Gastrocnemius medialis (tissue), 4 donors: ENCODE measurements around the gene NFATC4. TPM values are rescaled to one million over a fixed set of nuclear protein-coding genes. Genes with fewer than 3 reads are reported as not detected.

Experiments used
- ATAC-seq, 2 donors: fragments of 150-250 bp; one replicate each; pipeline ENCODE4 v1.9.1; 2016
- DNase-seq, 2 donors: peaks; one replicate each; pipeline ENCODE4 v3.0.0-alpha.2; 2019
- H3K27ac ChIP-seq, 4 donors: fragments of 200-600 bp; sonication (generic); 1 replicate in 1 of 4; 2 replicates in 3 of 4; pipeline ENCODE4 v1.5.1; 2016 to 2018; ENCODE audit warnings: mild to moderate bottlenecking in 2 of 4, moderate library complexity in 1 of 4
- H3K27me3 ChIP-seq, 3 donors: fragments of 200-600 bp; sonication (generic) in 2 of 3; 1 replicate in 1 of 3; 2 replicates in 2 of 3; pipeline versions ENCODE4 v1.5.1 to v1.6.0; 2016 to 2019; ENCODE audit warnings: mild to moderate bottlenecking in 1 of 3, moderate library complexity in 1 of 3
- H3K36me3 ChIP-seq, 2 donors: fragments of 200-600 bp; sonication (generic) in 1 of 2; one replicate each; pipeline ENCODE4 v1.5.1; 2017 to 2018
- H3K4me1 ChIP-seq, 2 donors: fragments of 200-600 bp; sonication (generic) in 1 of 2; one replicate each; pipeline ENCODE4 v1.5.1; 2016 to 2017; ENCODE audit warnings: mild to moderate bottlenecking in 2 of 2
- H3K4me3 ChIP-seq, 4 donors: fragments of 200-600 bp; sonication (generic) in 3 of 4; 1 replicate in 1 of 4; 2 replicates in 3 of 4; pipeline ENCODE4 v1.5.1; 2016 to 2019; ENCODE audit warnings: mild to moderate bottlenecking in 2 of 4
- H3K9me3 ChIP-seq, 3 donors: fragments of 200-600 bp; sonication (generic) in 2 of 3; 1 replicate in 1 of 3; 2 replicates in 2 of 3; pipeline ENCODE4 v1.5.1; 2016 to 2019
- POLR2A ChIP-seq, 2 donors: fragments of 450-650 bp; IDR thresholded peaks; one replicate each; pipeline ENCODE4 v1.6.1; 2017; ENCODE audit warnings: antibody characterized with exemption in 2 of 2, mild to moderate bottlenecking in 2 of 2, moderate library complexity in 2 of 2
- in situ Hi-C, 4 donors: fragments of 200-750 bp; cut with MboI; loops; one replicate each; pipeline versions ENCODE4 v1.15.0 to v1.8.0; 2017; ENCODE audit warnings: low sequenced_read_pairs in 4 of 4
- intact Hi-C: fragments of 100-400 bp; cut with DNase I; formaldehyde crosslinking; loops from one replicate; pipeline ENCODE4 v1.15.1; 2023; ENCODE audit warnings: low total_unique reads
- total RNA-seq, 4 donors: library from RNA; depleted of rRNA; stranded (reverse); fragments of >200 nt; gene quantifications; one replicate each; pipeline versions ENCODE4 v1.1.0 to v1.2.3, GENCODE V29; 2016
- TF ChIP-seq, protein P1 (sequence below), 5 experiments: fragments of 450-650 bp in 3 of 5; fragments of 200-600 bp in 2 of 5; sonication (generic) in 2 of 5; IDR thresholded peaks in 4 of 5; conservative IDR thresholded peaks in 1 of 5; 1 replicate in 4 of 5; 2 replicates in 1 of 5; pipeline ENCODE4 v1.5.1; 2016 to 2019; ENCODE audit warnings: antibody characterized with exemption in 5 of 5, mild to moderate bottlenecking in 3 of 5, moderate library complexity in 3 of 5

Gene NFATC4
- total RNA-seq, 4 donors from 2014 or later, result 4.6 to 13.2 (median 7.5) TPM

DNA sequence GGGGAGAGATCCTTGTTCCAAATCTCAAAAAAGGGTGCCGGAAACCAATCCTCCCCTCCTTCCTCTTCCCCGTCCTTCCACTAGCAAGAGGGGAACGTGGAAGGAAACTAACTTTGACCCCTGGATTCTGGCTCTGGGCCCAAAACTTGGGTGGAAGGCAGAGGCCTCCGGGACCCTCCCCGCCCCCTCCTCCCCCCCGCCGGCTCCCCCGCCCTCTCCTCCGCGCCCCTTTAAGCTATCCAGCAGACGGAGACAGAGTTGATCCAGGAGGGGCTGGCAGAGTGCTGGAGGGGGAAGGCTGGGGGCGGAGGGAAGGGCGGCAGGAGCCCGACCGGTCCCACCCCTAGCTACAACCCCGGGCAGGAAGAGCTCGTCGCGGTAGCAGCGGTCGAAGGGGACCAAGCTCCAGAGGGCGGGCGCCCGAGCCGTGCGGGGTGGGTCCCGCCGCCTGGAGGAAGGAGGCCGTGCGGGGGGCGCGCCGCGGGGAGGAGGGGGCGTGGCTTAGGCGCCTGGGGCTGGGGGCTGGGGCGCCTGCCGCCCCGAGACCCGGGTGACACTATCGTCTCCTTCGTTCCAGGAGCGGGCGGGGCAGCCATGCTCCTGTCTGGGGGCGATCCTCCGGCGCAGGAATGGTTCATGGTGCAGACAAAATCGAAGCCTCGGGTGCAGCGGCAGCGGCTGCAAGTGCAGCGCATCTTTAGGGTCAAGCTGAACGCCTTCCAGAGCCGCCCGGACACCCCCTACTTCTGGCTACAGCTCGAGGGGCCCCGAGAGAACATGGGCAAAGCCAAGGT, 30.9 kb downstream of the NFATC4 start, which contains the start of gene NYNRIN:
NYNRIN (plus strand) TSS at position 351 of the 794 bp plus-strand sequence; CDS start at position 595, 244 bp downstream.
- ATAC-seq (peak; percentile 50 to 68), DNase-seq (no peak)
- Histone ChIP-seq H3K36me3 (no peaks in the 10 kb centered on the region), H3K9me3 (no peaks in the 10 kb centered on the region), H3K4me3 (peak within 1 kb of the TSS; percentile 57 to 69 (median 58)), H3K27ac (peak within 1 kb of the TSS; percentile 55 to 73 (median 70)), H3K27me3 (peaks cover 0 to 10% (median 0%) of the 10 kb centered on the region in 3 donors), H3K4me1 (peaks cover 12 to 24% of the 10 kb centered on the region in 2 donors)
- TF ChIP-seq, protein P1, sequence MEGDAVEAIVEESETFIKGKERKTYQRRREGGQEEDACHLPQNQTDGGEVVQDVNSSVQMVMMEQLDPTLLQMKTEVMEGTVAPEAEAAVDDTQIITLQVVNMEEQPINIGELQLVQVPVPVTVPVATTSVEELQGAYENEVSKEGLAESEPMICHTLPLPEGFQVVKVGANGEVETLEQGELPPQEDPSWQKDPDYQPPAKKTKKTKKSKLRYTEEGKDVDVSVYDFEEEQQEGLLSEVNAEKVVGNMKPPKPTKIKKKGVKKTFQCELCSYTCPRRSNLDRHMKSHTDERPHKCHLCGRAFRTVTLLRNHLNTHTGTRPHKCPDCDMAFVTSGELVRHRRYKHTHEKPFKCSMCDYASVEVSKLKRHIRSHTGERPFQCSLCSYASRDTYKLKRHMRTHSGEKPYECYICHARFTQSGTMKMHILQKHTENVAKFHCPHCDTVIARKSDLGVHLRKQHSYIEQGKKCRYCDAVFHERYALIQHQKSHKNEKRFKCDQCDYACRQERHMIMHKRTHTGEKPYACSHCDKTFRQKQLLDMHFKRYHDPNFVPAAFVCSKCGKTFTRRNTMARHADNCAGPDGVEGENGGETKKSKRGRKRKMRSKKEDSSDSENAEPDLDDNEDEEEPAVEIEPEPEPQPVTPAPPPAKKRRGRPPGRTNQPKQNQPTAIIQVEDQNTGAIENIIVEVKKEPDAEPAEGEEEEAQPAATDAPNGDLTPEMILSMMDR (IDR thresholded peaks at IDR 0.05 in 4 of 5, conservative IDR thresholded peaks at IDR 0.05 in 1 of 5), result no peak
- no peak for TF ChIP-seq POLR2A (IDR thresholded peaks at IDR 0.05)
- in situ Hi-C loops (no loop called here), intact Hi-C loops (no loop called here)

DNA sequence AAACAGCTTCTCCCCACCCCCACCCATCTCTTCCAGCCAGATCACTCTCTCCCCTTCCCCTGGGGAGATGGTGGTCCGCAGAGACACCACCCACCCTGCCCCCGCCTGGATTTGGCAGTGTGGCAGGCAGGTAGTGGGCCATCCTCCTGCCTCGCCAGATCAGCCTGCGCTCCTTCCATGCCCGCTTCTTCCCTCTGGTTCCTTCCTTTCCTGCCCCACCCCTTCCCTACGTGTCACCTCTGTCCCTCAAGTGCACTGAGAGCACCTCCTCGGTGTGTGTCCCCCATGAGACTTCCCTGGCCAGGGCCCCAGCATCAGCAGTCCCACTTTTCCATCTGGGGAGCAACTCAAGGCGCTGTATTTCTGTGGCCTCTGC, 31.5 kb downstream of the NFATC4 start:
- in situ Hi-C loops (no loop called here), intact Hi-C loops (no loop called here)

DNA sequence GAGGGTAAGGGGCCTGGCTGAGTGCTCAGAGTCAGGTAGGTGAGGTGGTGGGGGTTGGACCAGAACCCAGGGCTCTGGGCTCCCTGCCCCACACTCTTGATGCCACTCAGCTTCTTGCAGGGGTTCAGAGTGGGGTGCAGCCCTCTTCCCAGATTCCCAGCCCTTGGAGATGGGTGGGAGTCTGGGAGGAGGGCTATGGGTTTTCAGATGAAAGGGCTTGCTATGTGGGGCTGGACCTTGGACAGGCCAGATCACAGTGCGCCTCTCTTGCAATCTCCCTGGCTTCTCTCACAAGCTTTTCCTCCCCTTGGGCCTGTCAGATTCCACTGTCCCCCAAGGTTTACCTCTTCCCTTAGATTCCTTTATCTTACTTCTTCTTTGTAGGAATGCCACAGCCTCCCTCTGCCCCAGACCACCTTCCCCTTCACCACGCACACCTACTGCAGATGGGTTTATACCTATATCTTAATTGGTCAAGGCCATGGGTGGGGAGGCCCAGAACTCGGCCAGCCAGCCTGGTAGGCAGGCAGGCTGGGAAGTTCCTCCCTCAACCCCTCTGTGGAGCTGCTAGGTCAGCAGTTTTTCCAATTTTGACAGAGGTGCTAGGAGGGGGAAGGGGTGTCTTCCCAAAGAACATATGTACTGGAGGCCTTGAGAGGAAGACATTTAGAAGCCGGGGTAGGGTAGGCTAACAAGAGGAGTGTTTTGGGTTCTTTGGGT, 32.2 kb downstream of the NFATC4 start:
- no peak for ATAC-seq
- no peaks in the 10 kb centered on the region for H3K36me3 ChIP-seq
- H3K27ac ChIP-seq, result peak overlapping the region; percentile 55 to 73 (median 70)
- no peak for DNase-seq
- peaks cover 0 to 10% (median 0%) of the 10 kb centered on the region in 3 donors for H3K27me3 ChIP-seq
- H3K4me1 ChIP-seq, result peaks cover 12 to 27% of the 10 kb centered on the region in 2 donors
- no peak for TF ChIP-seq POLR2A (IDR thresholded peaks at IDR 0.05)
- TF ChIP-seq, protein P1 (IDR thresholded peaks at IDR 0.05 in 4 of 5, conservative IDR thresholded peaks at IDR 0.05 in 1 of 5), result no peak
- peak overlapping the region in 3 of 4 donors; percentile 57 to 69 (median 60) for H3K4me3 ChIP-seq
- intact Hi-C loops (loop anchor here (5.0 kb wide), 1 partner anchor 33 kb away; the partner anchor contains the start of gene NFATC4), in situ Hi-C loops (no loop called here)
- no peaks in the 10 kb centered on the region for H3K9me3 ChIP-seq

More for the DNA sequence above, 31.5 kb downstream of the NFATC4 start:
- DNase-seq (no peak), ATAC-seq (no peak)
- Histone ChIP-seq H3K4me1 (peaks cover 12 to 27% of the 10 kb centered on the region in 2 donors), H3K9me3 (no peaks in the 10 kb centered on the region), H3K4me3 (peak overlapping the region; percentile 57 to 69 (median 58)), H3K27me3 (peaks cover 0 to 10% (median 0%) of the 10 kb centered on the region in 3 donors), H3K36me3 (no peaks in the 10 kb centered on the region), H3K27ac (peak overlapping the region; percentile 55 to 73 (median 70))
- TF ChIP-seq, protein P1 (IDR thresholded peaks at IDR 0.05 in 4 of 5, conservative IDR thresholded peaks at IDR 0.05 in 1 of 5), result no peak
- no peak for TF ChIP-seq POLR2A (IDR thresholded peaks at IDR 0.05)

DNA sequence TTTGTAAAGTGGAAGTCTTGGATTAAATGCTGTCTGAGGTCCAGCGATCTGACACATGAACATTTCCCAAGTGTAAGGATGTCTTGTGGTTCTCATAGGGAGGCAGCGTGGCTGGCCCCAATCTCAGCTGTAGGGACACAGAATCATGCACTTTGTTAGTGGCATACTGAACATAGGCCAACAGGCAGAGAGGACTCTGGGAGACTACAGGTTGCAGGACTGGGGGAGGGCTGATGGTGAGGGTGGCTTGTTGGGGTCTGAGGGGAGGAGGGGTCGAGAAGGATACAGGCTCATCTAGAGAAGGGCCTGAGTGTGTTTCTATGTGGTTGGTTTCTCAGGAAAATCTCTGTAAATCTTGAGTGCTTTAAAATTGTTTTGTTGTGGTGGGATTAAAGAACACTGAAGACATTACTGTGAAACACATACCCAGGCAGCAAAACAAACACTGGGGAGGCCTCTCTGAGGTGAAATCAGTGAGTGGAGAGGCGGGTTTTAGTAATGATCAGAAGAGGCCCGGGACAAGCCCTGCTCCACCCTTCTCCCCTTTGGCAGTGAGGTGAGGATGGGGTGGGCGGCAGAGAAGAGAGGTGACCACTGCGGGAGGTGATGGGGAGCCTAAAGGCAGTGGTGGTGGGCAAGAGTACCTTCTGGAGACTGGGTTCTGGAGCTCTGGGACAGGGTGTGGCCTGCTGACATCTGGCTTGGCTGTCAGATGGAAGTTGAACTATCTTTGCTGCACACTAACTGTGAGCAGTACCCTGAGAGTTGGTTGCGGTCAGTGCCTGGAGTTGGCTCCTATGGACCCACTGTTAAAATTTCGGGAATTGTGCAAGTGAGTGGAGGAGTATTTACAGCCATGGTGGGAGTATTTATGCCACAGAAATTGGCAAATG, 34.1 kb downstream of the NFATC4 start:
- in situ Hi-C loops (no loop called here), intact Hi-C loops (loop anchor here (5.0 kb wide), 1 partner anchor 35 kb away; the partner anchor contains the start of gene NFATC4)
- Histone ChIP-seq H3K27ac (peak overlapping the region in 2 of 4 donors; percentile 16 to 32), H3K4me1 (peaks cover 12 to 27% of the 10 kb centered on the region in 2 donors), H3K27me3 (peaks cover 0 to 10% (median 0%) of the 10 kb centered on the region in 3 donors), H3K36me3 (no peaks in the 10 kb centered on the region), H3K9me3 (no peaks in the 10 kb centered on the region), H3K4me3 (no peak overlapping the region)
- TF ChIP-seq POLR2A (IDR thresholded peaks at IDR 0.05), result no peak
- TF ChIP-seq, protein P1 (IDR thresholded peaks at IDR 0.05 in 4 of 5, conservative IDR thresholded peaks at IDR 0.05 in 1 of 5), result no peak
- ATAC-seq (no peak), DNase-seq (no peak)
